Uterus (tissue), 2 donors: ENCODE data around the gene EPS15.

Experiments used
- CTCF ChIP-seq, 4 experiments: fragments of 200-600 bp in 2 of 4; fragments of 450-650 bp in 2 of 4; sonication (generic) in 2 of 4; IDR thresholded peaks; one replicate each; pipeline ENCODE4 v1.5.1; 2016 to 2019; ENCODE audit warnings: antibody characterized with exemption in 4 of 4, mild to moderate bottlenecking in 2 of 4, moderate library complexity in 1 of 4
- POLR2A ChIP-seq, 2 donors: fragments of 450-650 bp; IDR thresholded peaks; one replicate each; pipeline ENCODE4 v1.6.1; 2016; ENCODE audit warnings: antibody characterized with exemption in 2 of 2, mild to moderate bottlenecking in 1 of 2, moderate library complexity in 1 of 2

GRCh38 chr1:51534447-51534846, 15.4 kb upstream of the EPS15 start:
- TF ChIP-seq CTCF (IDR thresholded peaks at IDR 0.05) (no peak), POLR2A (IDR thresholded peaks at IDR 0.05) (no peak)
